OCI-LY3 (cell line): ENCODE measurements around the gene EIF3K.

Experiments
- H2AFZ ChIP-seq: fragments of 200-600, 300-600 bp; shearing (Covaris generic); 2 replicates; pipeline ENCODE4 v1.6.0; 2014; ENCODE audit warnings: antibody characterized with exemption, low read depth, low read length
- H3K27ac ChIP-seq: fragments of 200-600, 300-600 bp; sonication (generic); 2 replicates; pipeline ENCODE4 v1.5.1; 2014; ENCODE audit warnings: mild to moderate bottlenecking, low read length, moderate library complexity, mixed read lengths
- H3K27me3 ChIP-seq: fragments of 200-600, 300-600 bp; sonication (generic); 2 replicates; pipeline ENCODE4 v1.6.1; 2014; ENCODE audit warnings: low read depth, low read length, mixed read lengths
- H3K36me3 ChIP-seq: fragments of 200-600, 300-600 bp; sonication (generic); replicated peaks from 2 replicates; pipeline ENCODE3; 2014; ENCODE audit warnings: low read depth, low read length, mixed read lengths
- H3K4me1 ChIP-seq: fragments of 300-600, 200-600 bp; sonication (generic); 2 replicates; pipeline ENCODE4 v1.6.1; 2014; ENCODE audit warnings: low read length, mixed read lengths
- H3K4me2 ChIP-seq: fragments of 200-600, 300-600 bp; sonication (generic); 2 replicates; pipeline ENCODE4 v1.6.1; 2014; ENCODE audit warnings: low read length, mixed read lengths
- H3K4me3 ChIP-seq: fragments of 300-600, 200-600 bp; sonication (generic); 2 replicates; pipeline ENCODE4 v1.5.1; 2014; ENCODE audit warnings: antibody characterized with exemption, mild to moderate bottlenecking, low read length, moderate library complexity
- H3K79me2 ChIP-seq: fragments of 300-600, 200-600 bp; shearing (Covaris generic); 2 replicates; pipeline ENCODE4 v1.6.1; 2014; ENCODE audit warnings: mild to moderate bottlenecking, low read length, mixed read lengths
- H3K9ac ChIP-seq: fragments of 300-600, 200-600 bp; shearing (Covaris generic); 2 replicates; pipeline ENCODE4 v1.6.0; 2014; ENCODE audit warnings: mild to moderate bottlenecking, low read length, moderate library complexity
- H3K9me3 ChIP-seq: fragments of 200-600, 300-600 bp; shearing (Covaris generic); 2 replicates; pipeline ENCODE4 v1.6.1; 2014; ENCODE audit warnings: low read length, mixed read lengths; ENCODE audit not compliant: insufficient read depth
- H4K20me1 ChIP-seq: fragments of 200-600, 300-600 bp; sonication (generic); 2 replicates; pipeline ENCODE4 v1.6.1; 2016; ENCODE audit warnings: low read length, mixed read lengths; ENCODE audit not compliant: insufficient read depth
- EZH2phosphoT487 ChIP-seq: fragments of 200-600 bp; shearing (Covaris generic); IDR thresholded peaks from 2 replicates; pipeline ENCODE4 v1.6.1; 2018; ENCODE audit warnings: antibody characterized with exemption, mixed run types, low read depth
- TF ChIP-seq, protein P1 (sequence below): fragments of 200-600, 300-600 bp; sonication (generic); IDR thresholded peaks from 2 replicates; pipeline ENCODE4 v1.5.1; 2014; ENCODE audit warnings: antibody characterized with exemption, low read length, low read depth

Gene EIF3K

GRCh38 chr19:38650911-38651584, 32.1 kb downstream of the EIF3K start:
- Histone ChIP-seq H3K36me3 (peaks cover 31% of the 10 kb centered on the region), H3K27me3 (no peaks in the 10 kb centered on the region), H3K9ac (no peak overlapping the region), H4K20me1 (peaks cover 66% of the 10 kb centered on the region), H3K79me2 (peaks cover 86% of the 10 kb centered on the region), H3K9me3 (no peaks in the 10 kb centered on the region), H3K4me3 (no peak overlapping the region), H3K27ac (no peak overlapping the region), H2AFZ (no peak overlapping the region), H3K4me2 (no peak overlapping the region), H3K4me1 (peaks cover 56% of the 10 kb centered on the region)
- TF ChIP-seq EZH2phosphoT487, result no peak
- TF ChIP-seq, protein P1, sequence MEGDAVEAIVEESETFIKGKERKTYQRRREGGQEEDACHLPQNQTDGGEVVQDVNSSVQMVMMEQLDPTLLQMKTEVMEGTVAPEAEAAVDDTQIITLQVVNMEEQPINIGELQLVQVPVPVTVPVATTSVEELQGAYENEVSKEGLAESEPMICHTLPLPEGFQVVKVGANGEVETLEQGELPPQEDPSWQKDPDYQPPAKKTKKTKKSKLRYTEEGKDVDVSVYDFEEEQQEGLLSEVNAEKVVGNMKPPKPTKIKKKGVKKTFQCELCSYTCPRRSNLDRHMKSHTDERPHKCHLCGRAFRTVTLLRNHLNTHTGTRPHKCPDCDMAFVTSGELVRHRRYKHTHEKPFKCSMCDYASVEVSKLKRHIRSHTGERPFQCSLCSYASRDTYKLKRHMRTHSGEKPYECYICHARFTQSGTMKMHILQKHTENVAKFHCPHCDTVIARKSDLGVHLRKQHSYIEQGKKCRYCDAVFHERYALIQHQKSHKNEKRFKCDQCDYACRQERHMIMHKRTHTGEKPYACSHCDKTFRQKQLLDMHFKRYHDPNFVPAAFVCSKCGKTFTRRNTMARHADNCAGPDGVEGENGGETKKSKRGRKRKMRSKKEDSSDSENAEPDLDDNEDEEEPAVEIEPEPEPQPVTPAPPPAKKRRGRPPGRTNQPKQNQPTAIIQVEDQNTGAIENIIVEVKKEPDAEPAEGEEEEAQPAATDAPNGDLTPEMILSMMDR, result no peak

DNA sequence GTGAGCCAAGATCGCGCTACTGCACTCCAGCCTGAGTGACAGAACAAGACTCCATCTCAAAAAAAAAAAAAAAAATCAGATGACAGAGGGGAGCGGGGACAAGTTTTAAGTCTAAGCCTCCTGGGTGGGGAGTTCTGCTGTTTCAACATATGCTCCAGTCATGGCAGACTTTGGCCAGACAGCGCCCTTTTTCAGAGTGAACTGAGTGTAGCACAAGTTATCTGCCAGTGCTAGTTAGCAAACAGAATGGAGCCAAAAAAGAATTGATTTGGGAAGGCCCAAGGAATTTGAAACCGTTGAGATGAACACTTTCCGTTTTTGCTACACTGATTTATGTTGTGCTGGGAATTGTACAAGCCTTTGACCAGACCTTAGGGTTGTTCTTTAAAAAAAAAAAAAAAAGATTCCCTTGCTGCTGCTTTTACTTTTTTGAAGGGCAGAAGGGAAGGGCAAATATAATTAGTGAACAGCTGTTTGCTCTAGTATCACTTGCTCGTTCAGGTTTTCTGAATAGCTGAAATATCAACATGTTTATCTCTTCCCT, 34.1 kb downstream of the EIF3K start:
- no peak overlapping the region for H2AFZ ChIP-seq
- H3K4me2 ChIP-seq, result no peak overlapping the region
- H3K36me3 ChIP-seq, result peaks cover 46% of the 10 kb centered on the region
- no peak overlapping the region for H3K27ac ChIP-seq
- H3K27me3 ChIP-seq, result no peaks in the 10 kb centered on the region
- no peak overlapping the region for H3K9ac ChIP-seq
- no peaks in the 10 kb centered on the region for H3K9me3 ChIP-seq
- H4K20me1 ChIP-seq, result peaks cover 86% of the 10 kb centered on the region
- peaks cover 100% of the 10 kb centered on the region for H3K79me2 ChIP-seq
- no peak overlapping the region for H3K4me3 ChIP-seq
- TF ChIP-seq EZH2phosphoT487, result no peak
- TF ChIP-seq, protein P1, result no peak
- peaks cover 77% of the 10 kb centered on the region for H3K4me1 ChIP-seq

DNA sequence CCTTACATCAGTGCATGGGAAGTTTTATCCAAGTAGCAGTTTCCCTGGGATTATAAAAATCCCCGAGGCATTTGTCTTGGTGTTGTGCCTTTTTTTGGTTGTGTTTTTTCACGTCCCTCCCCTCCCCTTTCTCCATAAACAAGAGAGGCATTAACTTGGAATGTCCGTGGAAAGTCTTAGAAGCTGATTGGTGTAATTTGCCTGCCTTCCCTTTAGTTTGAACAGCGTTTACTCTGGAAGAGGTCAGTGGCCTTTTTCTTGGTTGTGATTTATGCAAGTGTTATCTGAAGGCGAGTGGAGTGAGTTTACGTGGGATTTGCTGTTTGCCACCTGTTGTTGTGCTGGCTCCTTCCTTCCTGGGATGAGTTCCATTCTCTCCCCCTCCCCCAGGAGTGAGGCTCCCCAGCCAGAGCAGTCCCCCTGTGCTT, 35.7 kb downstream of the EIF3K start:
- Histone ChIP-seq H3K9ac (peak overlapping the region; percentile 37; the same call in 1 of the 2 replicates), H4K20me1 (peaks cover 88% of the 10 kb centered on the region)

More for the DNA sequence above, 35.7 kb downstream of the EIF3K start:
- Histone ChIP-seq H3K36me3 (peaks cover 53% of the 10 kb centered on the region), H2AFZ (no peak overlapping the region), H3K4me3 (peak overlapping the region; percentile 43; the same call in 1 of the 2 replicates), H3K4me2 (peak overlapping the region; percentile 60), H3K27ac (peak overlapping the region; percentile 76), H3K79me2 (peaks cover 100% of the 10 kb centered on the region), H3K9me3 (no peaks in the 10 kb centered on the region), H3K4me1 (peaks cover 70% of the 10 kb centered on the region), H3K27me3 (no peaks in the 10 kb centered on the region)
- TF ChIP-seq, protein P1, result no peak
- TF ChIP-seq EZH2phosphoT487, result no peak
